Measurements from ENCODE around the gene NEURL3. TPM values are rescaled to one million over a fixed set of nuclear protein-coding genes. Genes with fewer than 3 reads are reported as not detected.

Gene NEURL3
- total RNA-seq, 1 experiment from 2014 or later, result not detected

GRCh38 chr2:96507957-96508520 is 2.9 kb upstream of the NEURL3 start:
- TF ChIP-seq CTCF (IDR thresholded peaks at IDR 0.05; ENCODE audit: unreplicated experiment), result peak; percentile 98
- CTCF ChIA-PET, result interaction anchor here (0.5 to 13.3 kb wide), 24 partner anchors 9 to 516 kb away, joined by 3 to 360 read pairs (median 4); no protein-coding TSS in a partner anchor
- Mint-ChIP-seq H3K4me3 (ENCODE audit: unreplicated experiment) (no peak overlapping the region), H3K27ac (ENCODE audit: low read depth, unreplicated experiment) (no peak overlapping the region), H3K4me1 (ENCODE audit: insufficient read depth, unreplicated experiment) (peaks cover 16% of the 10 kb centered on the region), H3K27me3 (ENCODE audit: insufficient read depth, unreplicated experiment) (peaks cover 18% of the 10 kb centered on the region), H3K9me3 (ENCODE audit: unreplicated experiment) (no peaks in the 10 kb centered on the region), H3K36me3 (ENCODE audit: insufficient read depth, unreplicated experiment) (no peaks in the 10 kb centered on the region)
- peak; percentile 46 for DNase-seq (ENCODE audit: unreplicated experiment)
- intact Hi-C loops (cut with micrococcal nuclease), result loop anchor here (2.0 to 5.0 kb wide), 3 partner anchors 47 to 371 kb away; partner anchors contain the start of genes ASTL, CIAO1 and TMEM127
- POLR2A ChIA-PET, result no interaction called here
- BruUV-seq (replicated peaks), result no TSS peak

DNA sequence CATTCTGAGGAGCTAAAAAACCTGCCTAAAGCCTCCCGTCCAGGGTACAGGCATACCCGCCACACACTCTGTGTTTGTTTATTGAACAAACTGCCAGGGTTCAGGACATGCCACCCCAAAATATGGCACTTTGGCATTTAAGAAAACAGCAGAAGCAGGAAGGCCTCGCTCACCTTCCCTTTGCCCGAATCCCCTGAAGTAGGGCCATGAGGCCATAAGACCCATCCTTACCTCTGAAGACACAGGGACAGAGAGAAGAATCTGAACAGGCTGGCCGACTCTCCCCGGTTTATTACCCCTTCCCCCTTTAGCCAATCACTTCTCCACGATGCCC is 1.7 kb upstream of the NEURL3 start:
- ChIA-PET CTCF (interaction anchor here (0.6 to 13.3 kb wide), 6 partner anchors 25 to 240 kb away, joined by 3 to 360 read pairs (median 3); no protein-coding TSS in a partner anchor), POLR2A (interaction anchor here (0.9 kb wide), 1 partner anchor 27 kb away, joined by 3 read pairs; no protein-coding TSS in a partner anchor)
- DNase-seq (ENCODE audit: unreplicated experiment), result no peak
- Mint-ChIP-seq H3K36me3 (ENCODE audit: insufficient read depth, unreplicated experiment) (no peaks in the 10 kb centered on the region), H3K4me1 (ENCODE audit: insufficient read depth, unreplicated experiment) (peaks cover 16% of the 10 kb centered on the region), H3K9me3 (ENCODE audit: unreplicated experiment) (no peaks in the 10 kb centered on the region), H3K27ac (ENCODE audit: low read depth, unreplicated experiment) (no peak overlapping the region), H3K4me3 (ENCODE audit: unreplicated experiment) (no peak overlapping the region), H3K27me3 (ENCODE audit: insufficient read depth, unreplicated experiment) (peaks cover 18% of the 10 kb centered on the region)
- intact Hi-C loops (cut with micrococcal nuclease), result loop anchor here (5.0 kb wide), 2 partner anchors 240 to 370 kb away; partner anchors contain the start of genes ASTL, CIAO1 and TMEM127
- no TSS peak for BruUV-seq (replicated peaks)
- TF ChIP-seq CTCF (IDR thresholded peaks at IDR 0.05; ENCODE audit: unreplicated experiment), result no peak

DNA sequence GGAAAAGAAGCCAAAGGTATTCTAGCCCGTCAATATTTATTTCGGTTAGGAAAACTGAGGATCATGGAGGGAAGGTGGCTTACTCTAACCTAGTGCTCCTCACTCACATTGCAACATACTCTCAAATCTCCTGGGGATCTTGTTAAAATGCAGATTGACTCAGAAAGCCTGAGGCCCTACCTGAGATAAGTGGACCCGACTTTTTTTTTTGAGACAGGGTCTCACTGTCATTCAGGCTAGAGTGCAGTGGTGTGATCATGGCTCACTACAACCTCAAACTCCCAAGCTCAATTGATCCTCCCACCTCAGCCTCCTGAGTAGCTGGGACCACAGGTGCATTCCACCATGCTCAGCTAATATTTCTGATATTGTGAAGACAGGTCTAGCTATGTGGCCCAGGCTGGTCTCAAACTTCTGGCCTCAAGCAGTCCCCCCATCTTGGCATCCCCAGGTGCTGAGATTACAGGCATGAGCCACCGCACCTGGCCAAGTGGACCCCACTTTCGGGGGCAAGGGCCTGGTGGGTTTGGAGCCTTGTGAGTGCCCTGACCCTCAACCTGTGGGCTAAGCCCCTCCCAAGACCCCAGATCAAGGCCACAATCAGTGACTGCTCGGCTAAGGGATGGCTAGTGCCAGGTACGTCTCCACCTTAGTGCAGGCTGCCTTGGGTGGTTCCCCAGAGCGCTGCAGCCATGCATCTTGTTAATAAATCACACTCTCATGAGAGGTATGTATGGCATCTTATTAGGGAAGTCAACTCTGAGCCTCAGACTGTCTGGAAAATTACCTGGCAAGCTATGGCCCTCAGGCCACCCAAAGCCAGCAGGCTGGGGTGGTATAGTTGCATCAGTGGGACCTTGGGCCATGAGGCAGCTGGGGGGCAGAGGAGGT is 1.1 kb upstream of the NEURL3 start:
- peaks cover 16% of the 10 kb centered on the region for H3K4me1 Mint-ChIP-seq (ENCODE audit: insufficient read depth, unreplicated experiment)

More for the DNA sequence above, 1.1 kb upstream of the NEURL3 start:
- intact Hi-C loops (cut with micrococcal nuclease), result loop anchor here (5.0 kb wide), 2 partner anchors 239 to 369 kb away; partner anchors contain the start of genes ASTL, CIAO1 and TMEM127
- Mint-ChIP-seq H3K36me3 (ENCODE audit: insufficient read depth, unreplicated experiment) (no peaks in the 10 kb centered on the region), H3K9me3 (ENCODE audit: unreplicated experiment) (no peaks in the 10 kb centered on the region), H3K27me3 (ENCODE audit: insufficient read depth, unreplicated experiment) (peaks cover 12% of the 10 kb centered on the region), H3K27ac (ENCODE audit: low read depth, unreplicated experiment) (no peak overlapping the region), H3K4me3 (ENCODE audit: unreplicated experiment) (no peak overlapping the region)
- CTCF ChIA-PET, result interaction anchor here (0.6 to 13.3 kb wide), 11 partner anchors 20 to 484 kb away, joined by 3 to 360 read pairs (median 3); no protein-coding TSS in a partner anchor
- POLR2A ChIA-PET, result interaction anchor here (0.7 to 1.8 kb wide), 4 partner anchors 26 to 201 kb away, joined by 3 to 7 read pairs (median 3); partner anchors contain the start of gene SNRNP200
- BruUV-seq (replicated peaks), result no TSS peak
- no peak for DNase-seq (ENCODE audit: unreplicated experiment)
- TF ChIP-seq CTCF (IDR thresholded peaks at IDR 0.05; ENCODE audit: unreplicated experiment), result no peak
